Pulmonary artery endothelial cell (primary cell): ENCODE results near the gene SHH. TPM values are rescaled to one million over a fixed set of nuclear protein-coding genes. Genes with fewer than 3 reads are reported as not detected.

Experiments
- DNase-seq: peaks from one replicate; pipeline ENCODE4 v3.0.0-alpha.2; 2011; ENCODE audit warnings: low read depth, low spot score
- total RNA-seq: library from RNA; depleted of rRNA; stranded (reverse); fragments of >200 nt; gene quantifications from 2 replicates; pipeline ENCODE4 v1.2.3, GENCODE V29; 2014

Gene SHH
- total RNA-seq, 1 donor from 2014 or later, result 0.20 TPM

DNA sequence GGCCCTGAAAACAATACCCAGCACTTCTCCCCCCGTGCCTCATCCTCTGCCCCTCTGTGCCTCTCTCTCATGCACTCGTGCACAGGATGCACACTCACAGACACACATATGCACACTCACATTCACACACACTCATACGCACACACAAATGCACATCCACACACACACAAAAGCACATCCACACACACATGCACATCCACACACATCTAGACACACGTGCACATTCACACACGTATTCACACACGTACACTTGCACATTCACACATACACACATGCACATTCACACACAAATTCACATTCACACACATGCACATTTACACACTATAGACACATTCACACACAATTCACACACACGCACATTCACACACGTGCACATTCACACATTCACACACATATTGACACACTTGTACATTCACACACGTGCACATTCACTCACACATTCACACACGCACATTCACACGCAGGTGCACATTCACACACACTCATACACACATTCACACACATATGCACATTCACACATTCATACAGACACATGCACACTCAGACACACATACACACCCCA, 19.2 kb downstream of the SHH start:
- DNase-seq, result no peak

DNA sequence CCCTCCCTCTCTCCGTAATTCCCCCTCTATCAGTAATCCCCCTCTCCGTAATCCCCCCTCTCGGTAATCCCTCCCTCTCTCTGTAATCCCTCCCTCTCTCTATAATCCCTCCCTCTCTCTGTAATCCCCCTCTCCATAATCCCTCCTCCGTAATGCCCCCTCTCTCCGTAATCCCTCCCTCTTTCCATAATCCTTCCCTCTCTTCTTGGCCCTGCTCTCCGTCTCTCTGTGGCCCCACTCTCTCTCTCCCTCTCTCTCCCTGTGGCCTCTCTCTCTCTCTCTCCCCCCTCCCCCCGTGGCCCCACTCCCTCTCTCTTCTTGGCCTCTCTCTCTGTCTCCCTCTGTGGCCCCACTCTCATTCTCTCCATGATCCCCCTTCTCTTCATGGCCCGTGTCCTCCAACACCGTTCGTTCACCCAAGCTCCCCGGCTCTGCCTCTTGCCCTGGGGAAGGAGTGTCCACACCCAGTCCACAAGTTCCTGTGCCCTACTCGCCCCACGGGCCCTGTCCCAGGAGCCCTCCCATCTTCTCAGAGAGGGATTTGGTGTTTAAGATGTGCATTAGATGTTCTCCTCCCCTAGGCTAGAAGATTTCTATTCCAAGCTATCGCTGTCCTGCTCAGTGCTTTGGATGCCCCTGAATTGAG, 19.8 kb downstream of the SHH start:
- no peak for DNase-seq

DNA sequence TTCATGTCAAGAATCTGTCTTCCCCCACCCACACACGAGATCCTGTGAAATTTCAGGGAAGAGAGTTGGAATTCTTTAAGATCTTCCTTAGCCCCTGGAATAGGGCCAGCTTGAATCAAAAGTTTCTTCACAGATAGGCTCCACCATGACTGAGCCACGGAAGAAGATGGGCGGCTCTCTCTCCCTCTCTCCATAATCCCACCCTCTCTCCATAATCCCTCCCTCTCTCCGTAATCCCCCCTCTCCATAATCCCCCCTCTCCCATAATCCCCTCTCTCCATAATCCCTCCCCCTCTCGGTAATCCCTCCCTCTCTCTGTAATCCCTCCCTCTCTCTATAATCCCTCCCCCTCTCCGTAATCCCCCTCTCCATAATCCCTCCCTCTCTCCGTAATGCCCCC, 20.4 kb downstream of the SHH start:
- no peak for DNase-seq

DNA sequence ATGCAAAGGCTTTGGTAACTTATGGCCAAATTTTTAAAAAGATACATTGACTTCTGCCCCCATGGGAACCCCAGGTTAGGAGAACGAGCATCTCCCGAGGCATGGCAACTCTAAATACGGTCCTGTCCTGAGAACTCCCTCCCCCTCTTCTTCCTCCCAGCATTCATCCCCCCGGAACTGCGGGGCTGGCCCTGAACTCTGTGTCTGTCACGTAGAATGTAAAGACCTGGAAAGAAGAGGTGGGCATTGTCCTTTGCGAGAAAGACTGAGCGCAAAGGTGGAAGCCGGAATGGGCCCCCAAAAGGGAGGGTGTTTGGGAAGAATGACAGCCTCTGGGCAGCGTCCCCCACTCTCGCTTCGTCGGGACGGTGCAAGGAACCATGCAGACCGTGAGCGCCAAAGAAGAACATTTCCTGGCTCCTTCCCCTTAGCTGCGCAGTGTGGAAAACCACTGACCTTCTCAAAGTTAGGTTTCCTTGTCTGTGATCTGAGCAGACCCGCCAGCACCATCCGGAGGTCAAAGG, 21.0 kb downstream of the SHH start:
- DNase-seq, result no peak

DNA sequence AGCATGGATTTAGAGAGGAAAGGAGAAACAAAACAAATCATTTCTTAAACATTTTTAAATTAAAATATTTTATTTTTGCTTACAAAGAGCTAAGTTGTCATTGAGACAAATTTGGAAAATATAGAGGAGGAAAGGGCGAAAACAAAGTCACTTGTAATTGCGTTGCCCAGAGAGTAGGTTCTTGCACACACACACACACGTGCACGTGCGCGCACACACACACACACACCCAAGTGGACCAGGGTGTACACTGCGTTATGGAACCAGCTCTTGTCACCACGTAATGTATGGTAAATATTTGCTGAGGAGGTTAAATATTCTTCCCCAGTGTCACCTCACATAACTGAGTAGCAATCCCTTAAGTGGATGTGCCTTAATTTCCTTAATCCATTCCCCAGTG, 21.6 kb downstream of the SHH start:
- DNase-seq, result no peak

DNA sequence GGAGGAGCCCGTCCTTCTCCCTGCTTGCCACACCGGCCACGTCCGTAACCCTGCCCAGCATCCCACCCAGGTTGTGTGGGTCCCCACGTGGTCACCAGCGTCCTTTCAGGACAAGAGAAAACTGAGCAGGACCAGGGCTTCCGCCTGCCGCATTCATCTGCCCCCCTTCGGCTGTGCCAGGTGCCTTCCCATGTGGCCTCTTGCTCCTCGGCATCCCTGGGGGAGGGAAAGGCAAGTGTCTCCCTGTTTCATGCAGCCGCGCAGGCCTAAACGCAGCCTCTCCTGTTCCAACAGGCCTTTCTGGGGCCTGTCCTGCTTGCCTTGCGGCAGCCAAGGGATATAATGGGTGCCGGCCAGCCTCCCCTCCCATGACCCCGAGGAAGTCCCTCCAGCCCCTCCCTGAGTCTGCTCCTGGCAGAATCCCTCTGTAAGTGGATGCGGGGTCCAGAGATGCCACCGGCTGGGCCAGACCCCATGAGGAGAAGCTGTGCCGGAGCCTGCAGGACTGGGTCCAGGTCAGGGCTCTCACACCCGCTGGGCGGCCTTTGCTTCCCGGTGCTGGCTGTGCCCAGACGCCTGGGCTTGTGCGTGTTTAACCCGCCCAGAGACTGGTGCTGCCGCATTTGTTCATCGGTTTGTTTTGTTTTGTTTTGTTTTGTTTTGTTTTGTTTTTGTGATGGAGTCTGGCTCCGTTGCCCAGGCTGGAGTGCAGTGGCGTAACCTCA, 23.1 kb downstream of the SHH start:
- DNase-seq, result no peak

DNA sequence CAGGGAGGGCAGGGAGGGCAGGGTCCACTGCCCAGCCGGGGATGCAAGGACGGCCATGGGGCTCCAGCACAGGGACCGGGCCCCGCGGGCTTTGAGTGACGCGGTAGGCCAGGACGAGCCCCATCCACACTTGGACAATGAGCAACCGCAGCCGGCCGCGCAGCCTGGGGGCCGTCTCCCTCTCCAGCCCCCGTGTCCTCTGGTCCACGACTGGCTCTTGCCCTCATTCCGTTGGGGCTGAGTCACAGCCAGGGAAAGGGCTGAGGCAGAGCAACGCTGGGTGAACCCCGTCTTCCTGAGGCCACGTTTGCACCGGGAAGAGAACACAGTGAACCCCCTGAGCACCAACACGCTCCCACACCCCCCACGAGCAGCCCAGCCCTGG, 23.7 kb downstream of the SHH start:
- DNase-seq, result no peak

DNA sequence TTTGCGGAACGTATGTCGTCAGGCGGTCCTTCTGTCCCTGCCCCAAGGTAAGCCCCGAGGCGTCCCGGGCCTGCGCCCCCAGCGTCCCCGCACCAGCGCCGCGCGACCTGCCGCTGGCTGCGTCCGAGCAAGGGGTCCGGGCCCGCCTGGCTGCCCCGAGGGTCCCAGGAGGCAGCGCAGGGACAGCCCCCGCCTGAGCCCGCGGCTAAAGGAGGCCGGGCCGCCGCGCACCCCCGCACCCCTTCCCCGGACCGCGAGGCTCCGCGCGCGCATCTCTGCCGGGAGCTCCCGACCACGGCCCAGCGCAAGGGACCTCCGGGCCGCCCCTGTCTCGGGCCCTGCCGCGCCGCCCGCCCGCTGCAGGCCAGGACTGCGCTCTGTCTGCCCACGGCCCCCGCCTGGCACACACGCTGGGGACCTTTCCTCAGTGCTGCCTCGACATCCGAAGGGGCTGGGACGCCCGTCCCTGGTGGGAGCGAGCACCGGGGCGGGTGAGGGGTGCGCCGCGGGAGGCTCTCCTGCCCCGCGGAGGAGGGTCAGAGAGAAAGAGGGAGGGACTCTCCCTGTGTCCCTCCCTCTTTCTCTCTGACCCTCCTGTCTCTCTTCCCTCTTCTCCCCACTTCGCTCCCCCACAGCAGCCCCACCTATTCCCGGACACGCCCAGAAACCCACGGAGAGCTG, 25.0 kb downstream of the SHH start:
- DNase-seq, result no peak

DNA sequence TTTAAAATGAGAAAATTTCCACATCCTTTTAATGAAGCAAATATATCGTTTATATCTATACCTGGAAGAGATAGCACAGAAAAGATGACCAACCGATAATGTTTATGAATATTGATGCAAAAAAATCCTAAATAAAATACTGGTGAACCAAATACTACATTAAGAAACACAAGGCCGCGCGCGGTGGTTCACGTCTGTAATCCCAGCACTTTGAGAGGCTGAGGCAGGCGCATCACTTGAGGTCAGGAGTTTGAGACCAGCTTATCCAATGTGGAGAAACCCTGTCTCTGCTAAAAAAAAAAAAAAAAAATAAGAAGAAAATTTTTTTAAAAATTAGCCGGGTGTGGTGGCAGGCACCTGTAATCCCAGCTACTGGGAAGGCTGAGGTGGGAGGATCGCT, 25.8 kb downstream of the SHH start:
- no peak for DNase-seq

DNA sequence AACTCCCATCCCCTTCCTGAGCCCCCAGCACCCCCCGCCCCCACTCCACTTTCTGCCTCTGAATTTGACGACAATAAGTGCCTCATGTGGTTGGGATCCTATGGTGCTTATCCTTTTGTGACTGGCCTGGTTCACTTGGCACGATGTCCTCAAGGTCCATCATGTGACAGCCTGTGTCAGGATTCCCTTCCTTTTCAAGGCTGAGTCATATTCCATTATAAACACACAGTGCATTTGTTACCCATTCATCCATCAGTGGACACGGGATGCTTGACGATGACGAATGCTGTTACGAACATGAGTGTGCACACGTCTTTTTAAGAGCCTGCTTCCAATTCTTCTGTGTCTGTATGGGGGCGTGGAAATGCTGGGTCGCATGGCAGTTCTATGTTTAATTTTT, 26.7 kb downstream of the SHH start:
- peak; percentile 43 for DNase-seq

DNA sequence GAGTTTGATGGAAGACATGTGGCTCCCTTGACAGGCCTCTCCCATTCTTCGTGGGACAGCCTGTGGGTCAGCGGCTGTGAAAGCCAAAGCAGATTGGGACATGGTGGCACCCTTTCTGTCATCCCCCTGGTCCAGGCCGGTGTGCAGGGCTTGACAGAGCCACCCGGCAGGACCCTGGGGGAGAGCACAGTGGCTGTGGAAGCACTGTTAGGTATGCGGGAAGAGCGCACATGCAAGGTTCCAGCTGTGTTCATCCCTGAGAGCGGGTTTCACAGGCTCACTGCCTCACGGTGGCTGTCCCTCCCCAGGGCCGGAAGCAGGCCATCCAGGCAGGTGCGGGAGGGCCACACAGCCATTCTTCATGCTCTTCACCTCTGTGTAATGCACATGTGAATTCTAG, 29.8 kb downstream of the SHH start:
- DNase-seq, result no peak

DNA sequence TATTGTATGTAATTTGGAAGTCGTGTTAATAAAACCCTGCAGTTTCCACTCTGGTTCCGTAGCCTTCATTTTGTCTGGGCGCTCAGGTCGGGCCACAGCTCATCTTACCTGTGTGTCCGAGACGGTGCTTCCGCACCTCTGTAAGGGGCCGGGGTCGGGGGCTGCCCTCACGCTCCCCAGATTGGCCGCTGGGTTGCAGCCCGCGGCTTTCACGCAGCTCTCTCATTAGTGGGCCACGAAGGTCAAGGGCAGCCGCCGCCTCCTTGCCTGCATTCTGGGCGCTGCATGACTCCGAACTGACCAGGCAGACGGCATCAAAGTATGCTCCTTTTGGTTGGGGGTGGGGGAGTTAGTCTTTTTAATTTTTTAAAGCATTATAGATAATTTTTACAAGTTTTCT, 30.8 kb downstream of the SHH start:
- no peak for DNase-seq

DNA sequence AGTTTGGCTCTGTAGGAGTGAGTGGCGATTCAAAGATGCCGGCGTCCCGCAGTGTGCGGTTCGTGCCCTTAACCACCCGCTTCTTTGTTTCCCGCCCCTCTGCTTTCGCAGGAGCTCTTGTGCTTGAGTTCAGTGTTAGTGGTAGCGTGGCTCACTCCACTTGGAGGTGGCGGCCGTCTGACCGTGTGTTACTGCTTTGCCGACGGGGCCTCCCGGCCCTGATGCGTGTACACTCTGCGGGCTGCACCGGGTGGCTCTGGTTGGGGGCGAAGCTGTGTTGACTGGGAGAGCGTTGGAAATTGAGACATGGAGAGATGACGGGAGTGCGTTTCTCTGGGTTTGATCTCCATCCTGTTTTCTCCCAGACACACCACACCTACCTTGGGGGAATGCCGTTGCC, 31.4 kb downstream of the SHH start:
- no peak for DNase-seq

DNA sequence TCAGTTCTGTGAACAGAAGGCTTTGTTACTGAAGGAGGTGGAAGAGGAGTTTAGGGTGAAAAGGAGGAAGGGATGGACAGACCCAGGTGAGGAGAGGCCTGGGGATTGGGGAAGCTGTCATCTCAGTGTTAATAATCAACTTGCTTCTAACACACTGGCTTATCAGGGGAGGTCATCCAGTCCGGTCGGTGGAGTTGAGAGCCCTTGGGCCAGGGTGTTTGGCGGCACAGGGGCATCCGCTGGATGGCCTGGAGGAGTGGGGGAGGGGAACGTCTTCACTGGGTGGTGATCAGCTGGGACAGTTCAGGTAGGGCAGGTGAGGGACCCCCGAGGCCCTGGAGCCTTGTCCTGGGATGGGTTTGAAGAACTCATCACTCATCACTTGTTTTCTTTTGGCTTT, 33.9 kb downstream of the SHH start:
- no peak for DNase-seq

DNA sequence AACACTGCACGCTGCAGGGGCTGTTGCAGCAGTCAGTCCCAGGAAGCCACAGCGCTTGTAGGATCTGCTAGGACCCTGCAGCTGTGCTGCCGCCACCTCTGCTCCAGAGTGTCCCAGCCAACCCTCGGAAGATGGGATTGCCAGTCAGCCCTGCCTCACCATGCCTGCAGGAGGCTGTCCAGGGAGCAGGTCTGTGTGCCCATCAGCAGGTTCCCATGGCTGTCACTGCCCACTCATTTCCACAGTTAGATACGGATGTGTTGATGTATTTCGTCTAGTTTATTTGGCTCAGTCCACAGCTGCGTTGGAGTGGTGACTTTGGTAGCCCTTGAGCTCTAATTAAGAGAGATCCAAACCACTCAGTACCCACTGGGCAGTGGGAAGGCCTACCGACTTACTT, 35.7 kb downstream of the SHH start:
- no peak for DNase-seq

DNA sequence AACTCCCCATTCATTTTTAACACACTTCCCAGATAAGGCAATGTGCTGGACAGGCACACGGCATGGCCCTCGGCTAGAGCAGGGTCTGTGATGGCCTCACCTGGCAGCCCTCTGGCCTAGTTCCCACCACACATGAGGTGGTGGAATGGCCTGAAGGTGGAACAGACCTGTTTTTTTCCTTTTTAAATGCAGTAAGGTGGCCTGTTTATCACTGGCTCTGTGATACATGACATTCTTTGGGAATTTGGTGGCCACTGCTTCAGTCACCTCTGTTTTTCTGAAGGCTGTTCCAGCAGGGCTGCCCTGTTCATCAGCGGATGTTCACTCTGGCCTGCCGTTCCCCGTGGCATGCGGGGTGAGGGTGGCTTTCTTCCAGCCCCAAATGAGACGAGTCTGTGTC, 36.6 kb downstream of the SHH start:
- no peak for DNase-seq

DNA sequence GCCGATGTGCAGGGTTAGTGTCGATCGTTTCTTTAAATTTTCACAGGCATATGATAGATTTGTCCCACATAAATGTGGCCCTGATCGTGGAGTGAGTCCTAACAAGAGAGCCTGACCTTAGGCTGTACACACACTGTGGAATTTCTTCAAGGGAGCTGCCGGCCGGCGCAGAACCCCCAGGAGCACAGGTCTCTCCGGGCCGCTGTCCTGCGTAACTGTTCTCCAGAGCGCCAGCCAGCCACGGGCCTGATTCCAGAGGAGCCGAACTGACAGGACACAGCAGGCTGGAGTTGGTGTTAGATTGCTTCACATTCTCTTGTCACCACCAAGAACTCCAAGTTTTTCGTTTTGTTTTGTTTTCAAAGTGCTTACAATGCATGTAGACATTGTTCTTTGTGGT, 37.3 kb downstream of the SHH start:
- no peak for DNase-seq

DNA sequence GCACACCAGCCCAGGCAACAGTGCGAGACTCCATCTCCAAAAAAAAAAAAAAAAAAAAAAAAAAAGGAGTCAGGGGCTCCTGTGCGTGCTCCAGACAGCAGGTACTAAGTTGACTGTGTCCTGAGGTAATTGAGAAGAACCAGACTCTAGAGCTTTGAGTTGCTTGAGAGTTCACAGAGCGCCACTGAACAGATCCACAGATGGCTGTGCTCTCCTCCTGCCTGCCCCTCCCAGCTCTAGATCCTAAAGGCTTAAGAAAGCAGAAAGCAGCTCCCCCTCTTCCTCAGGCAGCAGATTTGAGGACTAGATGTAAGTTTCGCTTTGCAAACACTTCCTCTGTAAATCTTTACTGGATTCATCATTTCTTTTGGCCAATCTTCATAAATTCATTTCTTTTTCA, 38.7 kb downstream of the SHH start:
- DNase-seq, result no peak

DNA sequence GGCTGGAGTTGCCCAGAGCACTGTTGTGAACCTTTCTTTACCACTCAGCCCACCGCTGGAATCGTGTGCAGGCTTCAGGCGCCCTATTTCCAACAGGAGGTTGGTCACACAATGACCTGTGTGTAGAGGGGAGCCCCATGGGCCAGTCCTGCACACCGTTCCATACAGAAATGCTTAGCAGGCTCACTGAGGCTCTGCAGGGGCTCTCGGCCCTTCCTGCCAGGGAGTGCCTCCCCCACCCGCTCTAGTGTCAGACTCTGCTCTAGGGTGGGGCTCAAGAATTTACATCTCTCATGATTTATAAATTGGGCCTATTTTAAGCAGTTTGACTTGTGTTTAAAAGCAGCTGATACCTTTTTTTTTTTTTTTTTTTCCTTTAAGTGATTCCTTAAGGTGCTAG, 42.0 kb downstream of the SHH start:
- DNase-seq, result no peak

DNA sequence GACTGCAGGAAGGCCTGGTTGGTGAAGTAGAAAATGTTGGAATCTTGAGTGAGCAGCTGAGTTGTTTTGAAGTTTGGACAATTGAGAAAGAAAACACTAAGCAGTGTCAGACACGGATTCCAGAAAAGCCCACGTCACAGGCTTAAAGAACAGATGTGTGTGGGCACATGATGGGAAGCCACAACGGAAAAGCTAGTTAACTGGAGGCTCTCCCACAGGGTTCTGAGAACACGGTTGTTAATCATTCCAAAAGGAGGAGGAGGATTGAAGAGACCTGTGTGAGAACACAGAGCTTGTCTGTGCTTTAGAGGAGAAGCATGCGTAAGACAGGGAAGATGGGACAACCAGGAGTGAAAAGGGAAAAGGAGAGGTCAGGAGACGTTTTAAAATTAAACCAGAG, 42.6 kb downstream of the SHH start:
- DNase-seq, result no peak

DNA sequence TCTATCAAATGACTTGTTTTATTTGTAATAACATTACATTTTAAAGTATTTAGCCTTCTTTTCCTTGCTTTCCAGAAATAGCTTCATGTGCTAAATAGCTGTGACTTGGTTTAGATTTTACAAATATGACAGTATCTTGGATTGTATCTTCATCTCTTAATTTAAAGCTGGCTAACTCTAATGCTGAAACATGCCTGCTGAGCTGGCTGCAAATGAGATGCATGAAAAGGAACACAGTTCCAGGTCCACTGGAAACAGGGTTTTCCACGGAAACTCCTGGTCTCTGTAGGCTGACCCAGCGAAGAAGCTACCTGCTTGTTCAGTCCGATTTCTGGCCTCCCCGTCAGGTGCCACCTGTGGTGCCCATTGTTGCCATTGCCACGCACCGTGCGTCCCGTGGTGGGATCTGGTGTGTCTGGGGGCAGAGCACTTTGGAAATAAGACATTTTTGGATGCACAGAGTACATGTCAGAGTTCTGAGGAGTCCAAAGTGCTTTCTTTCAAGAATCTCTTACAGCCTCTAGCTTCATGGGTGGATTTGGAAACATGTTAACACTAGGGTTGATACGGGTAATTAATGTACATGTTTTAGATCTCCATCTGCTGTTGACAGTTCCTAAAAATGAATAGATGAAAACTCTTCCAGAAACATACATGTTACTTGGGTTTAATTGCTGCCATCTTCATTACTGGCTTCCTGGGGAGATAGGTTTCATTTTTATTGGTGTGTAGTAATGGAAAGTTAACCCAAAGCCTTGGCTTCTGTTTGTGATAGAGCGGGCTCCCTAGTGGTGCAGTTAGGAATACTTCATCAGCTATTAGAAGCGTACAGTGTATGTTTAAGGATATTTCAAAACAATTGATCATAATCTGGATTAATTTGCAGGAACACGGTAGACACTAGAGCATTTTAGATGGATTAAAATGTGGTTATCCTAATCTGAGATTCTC, 45.0 kb downstream of the SHH start:
- DNase-seq, result no peak
